NT2/D1 (cell line): Measurements from ENCODE around the gene TMEM252.

ENCODE experiments used
- SUZ12 ChIP-seq: IDR thresholded peaks from 2 replicates; pipeline ENCODE4 v1.6.1; 2011; ENCODE audit not compliant: insufficient read length, insufficient read depth; ENCODE audit errors: extremely low read depth
- YY1 ChIP-seq: IDR thresholded peaks from 2 replicates; pipeline ENCODE4 v1.6.1; 2011; ENCODE audit not compliant: insufficient read length, insufficient read depth

- TF ChIP-seq YY1 (no peak), SUZ12 (no peak)
Measured at GRCh38 chr9:68492806-68493205, 47.9 kb downstream of the TMEM252 start.
